GM12801 (cell line): ENCODE data around the gene DNAJB13.

ENCODE experiments used
- CTCF ChIP-seq: IDR thresholded peaks from one replicate; pipeline ENCODE4 v1.5.1; 2011; ENCODE audit warnings: control low read depth; ENCODE audit not compliant: insufficient read length; ENCODE audit errors: extremely low read depth

The DNAJB13 gene

DNA sequence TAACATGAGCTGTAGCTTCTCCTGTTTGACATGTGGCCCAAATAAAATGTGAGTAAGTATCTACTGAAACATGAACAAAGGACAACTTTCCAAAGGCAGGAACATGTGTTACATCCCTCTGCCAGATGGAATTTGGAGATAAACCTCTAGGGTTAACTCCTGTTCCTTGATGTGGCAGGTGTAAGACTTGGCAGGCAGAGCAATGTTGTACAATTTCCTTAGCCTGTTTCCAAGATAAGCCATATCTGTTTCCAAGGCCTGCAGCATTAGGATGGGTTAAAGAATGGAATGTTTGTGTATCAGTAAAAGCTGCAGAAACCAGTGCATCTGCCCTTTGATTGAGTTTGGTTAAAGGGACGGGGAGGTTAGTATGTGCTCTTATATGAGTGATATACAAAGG lies 8.8 kb upstream of the DNAJB13 start:
- no peak for TF ChIP-seq CTCF

DNA sequence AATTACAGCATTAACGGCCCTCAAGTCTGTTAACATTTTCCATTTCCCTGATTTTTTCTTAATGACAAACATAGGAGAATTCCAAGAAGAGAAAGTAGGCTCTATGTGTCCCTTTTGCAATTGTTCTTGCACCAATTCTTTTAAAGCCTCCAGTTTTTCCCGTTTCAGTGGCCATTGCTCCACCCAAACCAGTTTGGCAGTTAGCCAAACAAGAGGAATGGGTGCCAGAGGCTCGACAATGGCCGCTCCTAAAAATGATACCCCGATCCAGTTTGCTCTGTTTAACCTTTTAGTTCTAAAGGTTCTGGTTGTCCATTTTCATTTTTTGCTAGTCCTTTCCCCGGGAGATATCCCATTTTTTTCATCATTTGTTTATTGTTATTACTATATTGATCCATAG lies 6.7 kb upstream of the DNAJB13 start:
- no peak for TF ChIP-seq CTCF

DNA sequence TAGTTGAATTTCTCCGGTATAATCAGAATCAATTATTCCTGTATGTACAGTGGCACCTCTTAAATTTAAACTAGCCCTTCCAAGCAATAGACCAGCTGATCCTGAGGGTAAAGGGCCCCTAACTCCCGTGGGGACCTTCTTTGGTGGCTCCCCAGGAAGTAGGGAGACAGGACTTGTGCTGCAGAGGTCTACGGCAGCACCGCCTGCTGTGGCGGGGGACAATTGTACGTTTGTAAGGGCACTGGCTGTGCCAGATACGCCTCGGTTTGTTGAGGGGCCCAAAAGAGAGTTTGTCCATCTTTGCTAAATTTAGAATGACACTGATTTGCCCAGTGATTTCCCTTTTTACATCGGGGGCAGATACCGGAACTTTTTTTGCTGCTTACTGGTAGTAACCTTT lies 5.9 kb upstream of the DNAJB13 start:
- TF ChIP-seq CTCF: no peak

DNA sequence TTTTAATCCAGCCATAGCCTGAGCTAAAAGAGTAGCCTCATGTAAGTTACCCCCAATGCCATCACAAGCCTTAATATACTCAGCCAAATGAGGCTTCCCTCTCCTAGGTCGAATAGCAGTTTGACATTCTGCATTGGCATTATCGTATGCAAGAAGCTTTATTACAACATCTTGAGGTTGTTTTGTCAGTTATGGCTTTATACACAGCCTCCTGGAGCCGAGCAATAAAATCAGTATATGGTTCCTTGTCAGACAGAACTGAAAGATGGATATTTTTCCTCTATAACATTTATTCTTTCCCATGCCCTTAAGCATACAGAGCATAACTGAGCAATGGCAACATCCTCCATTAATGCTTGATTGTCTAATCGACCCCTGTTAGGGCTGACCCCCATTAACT lies 5.4 kb upstream of the DNAJB13 start:
- no peak for TF ChIP-seq CTCF

DNA sequence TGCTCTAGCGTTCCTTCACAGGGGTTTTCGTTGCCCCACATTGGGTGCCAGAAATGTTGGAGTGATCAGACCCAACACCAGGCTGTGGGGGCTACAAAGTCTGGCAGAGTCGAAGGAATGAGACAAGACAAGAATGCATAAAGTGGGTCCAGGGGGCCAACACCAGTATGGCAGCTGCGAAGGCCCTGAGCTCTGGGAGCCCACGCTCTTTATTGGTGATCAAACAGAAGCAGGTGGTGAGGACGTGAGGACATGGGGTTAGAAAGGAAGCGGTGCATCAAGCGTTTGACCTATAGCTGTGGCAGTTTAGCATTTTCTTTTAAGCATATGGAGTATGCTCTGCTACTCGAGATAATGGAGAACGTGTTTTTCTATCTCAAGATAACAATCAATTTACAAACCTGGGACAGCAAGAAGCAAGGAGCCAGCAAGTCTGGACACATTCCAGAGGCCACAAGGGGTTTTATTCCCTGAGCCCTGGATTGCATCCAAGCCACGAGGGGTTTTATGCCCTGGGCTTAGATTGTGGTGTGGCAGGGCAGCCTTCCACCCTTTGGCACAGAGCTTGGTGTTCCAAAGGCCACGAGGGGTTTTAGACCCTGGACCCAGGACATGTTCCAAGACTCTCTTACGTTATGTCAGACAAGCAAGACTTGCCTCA lies 3.9 kb upstream of the DNAJB13 start:
- no peak for TF ChIP-seq CTCF

GRCh38 chr11:73949246-73949645 lies 1.6 kb upstream of the DNAJB13 start:
- no peak for TF ChIP-seq CTCF

DNA sequence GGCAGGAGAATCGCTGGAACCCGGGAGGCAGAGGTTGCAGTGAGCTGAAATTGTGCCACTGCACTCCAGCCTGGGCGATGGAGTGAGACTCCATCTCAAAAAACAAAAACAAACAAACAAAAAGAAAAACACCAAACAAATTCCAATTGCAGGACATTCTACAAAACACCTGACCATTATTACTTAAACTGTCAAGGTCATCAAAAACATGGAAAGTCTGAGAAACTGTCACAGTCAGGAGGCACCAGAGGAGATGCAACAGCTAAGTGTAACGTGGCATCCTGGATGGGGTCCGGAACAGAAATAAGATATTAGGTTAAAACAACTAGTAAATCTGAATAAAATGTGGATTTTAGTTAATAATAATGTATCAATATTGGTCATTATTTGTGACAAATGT lies 914 bp upstream of the DNAJB13 start:
- no peak for TF ChIP-seq CTCF
